DOHH2 (cell line): ENCODE results near the gene VPS45.

ENCODE experiments used
- CTCF ChIP-seq: fragments of 200-600 bp; sonication (generic); IDR thresholded peaks from one replicate; pipeline ENCODE4 v1.5.1; 2014; ENCODE audit warnings: antibody characterized with exemption, mild to moderate bottlenecking, low read depth, low read length; ENCODE audit not compliant: poor library complexity, severe bottlenecking
- EZH2phosphoT487 ChIP-seq: fragments of 200-600 bp; sonication (generic); IDR thresholded peaks from 2 replicates; pipeline ENCODE4 v1.6.1; 2017; ENCODE audit warnings: borderline replicate concordance, mild to moderate bottlenecking, antibody characterized with exemption, low read length, moderate library complexity, mixed read lengths

DNA sequence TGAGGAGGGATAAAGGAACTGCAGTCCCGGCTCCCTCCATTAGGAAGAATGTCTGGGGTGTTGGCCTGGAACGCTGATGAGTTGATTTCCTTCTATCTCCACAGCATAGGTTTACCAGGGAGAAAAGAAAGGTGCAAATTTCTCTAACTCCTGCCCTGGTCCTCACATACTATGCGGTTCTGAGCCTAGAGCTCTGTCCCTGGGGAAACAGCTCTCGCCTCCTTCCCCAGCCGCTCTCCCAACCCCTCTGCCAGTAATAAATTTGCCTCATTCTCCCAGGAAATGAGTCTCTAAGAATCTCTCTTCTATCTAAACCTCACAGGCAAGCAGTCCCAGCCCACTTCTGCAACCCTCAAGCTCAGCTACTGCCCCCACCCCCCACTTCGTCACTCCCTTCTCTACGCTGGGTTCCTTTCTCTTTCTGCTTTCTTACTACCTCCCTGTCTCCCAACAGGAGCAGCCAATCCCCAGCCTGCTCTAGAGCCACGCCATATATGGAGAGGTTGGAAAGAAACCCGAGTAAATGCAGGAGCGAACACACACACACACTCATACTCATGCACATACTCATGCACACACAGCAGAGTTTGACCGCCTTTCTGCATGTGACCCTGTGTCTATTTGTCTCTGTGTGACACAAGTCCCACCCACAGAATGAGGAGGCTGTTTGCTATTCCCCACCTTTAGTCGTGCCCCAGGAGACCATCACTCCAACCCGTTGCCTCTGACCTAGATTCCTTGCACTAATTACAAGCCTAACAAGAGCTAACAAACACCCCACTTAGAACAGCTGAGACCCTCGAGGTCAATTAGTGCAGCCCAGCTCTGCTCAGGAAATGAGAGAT lies 95.5 kb downstream of the VPS45 start:
- no peak for TF ChIP-seq CTCF
- TF ChIP-seq EZH2phosphoT487, result no peak
